ENCODE measurements around the gene FADS2. TPM values are rescaled to one million over a fixed set of nuclear protein-coding genes. Genes with fewer than 3 reads are reported as not detected.

FADS2 gene
- total RNA-seq, 1 donor from 2014 or later: 278 TPM

GRCh38 chr11:61837411-61838005 lies 9.4 kb downstream of the FADS2 start:
- Mint-ChIP-seq H3K4me1 (peaks cover 46% of the 10 kb centered on the region), H3K27ac (peak overlapping the region; percentile 8), H3K9me3 (no peaks in the 10 kb centered on the region), H3K36me3 (ENCODE audit: low read depth) (peaks cover 57% of the 10 kb centered on the region), H3K4me3 (no peak overlapping the region), H3K27me3 (no peaks in the 10 kb centered on the region)
- DNase-seq: no peak
- intact Hi-C loops (cut with micrococcal nuclease): no loop called here

GRCh38 chr11:61838501-61838900 lies 10.4 kb downstream of the FADS2 start:
- H3K27ac Mint-ChIP-seq: no peak overlapping the region
- no peaks in the 10 kb centered on the region for H3K27me3 Mint-ChIP-seq
- H3K36me3 Mint-ChIP-seq (ENCODE audit: low read depth): peaks cover 60% of the 10 kb centered on the region
- DNase-seq: no peak
- H3K4me1 Mint-ChIP-seq: peaks cover 36% of the 10 kb centered on the region
- no peaks in the 10 kb centered on the region for H3K9me3 Mint-ChIP-seq
- no peak overlapping the region for H3K4me3 Mint-ChIP-seq
- intact Hi-C loops (cut with micrococcal nuclease): no loop called here

GRCh38 chr11:61838921-61839320 lies 10.8 kb downstream of the FADS2 start:
- Mint-ChIP-seq H3K9me3 (no peaks in the 10 kb centered on the region), H3K27me3 (no peaks in the 10 kb centered on the region), H3K36me3 (ENCODE audit: low read depth) (peaks cover 57% of the 10 kb centered on the region), H3K4me3 (no peak overlapping the region), H3K27ac (peak overlapping the region; percentile 60), H3K4me1 (peaks cover 32% of the 10 kb centered on the region)
- intact Hi-C loops (cut with micrococcal nuclease): no loop called here
- DNase-seq: no peak

GRCh38 chr11:61839742-61840141 lies 11.6 kb downstream of the FADS2 start:
- H3K4me3 Mint-ChIP-seq: no peak overlapping the region
- peaks cover 56% of the 10 kb centered on the region for H3K36me3 Mint-ChIP-seq (ENCODE audit: low read depth)
- peaks cover 25% of the 10 kb centered on the region for H3K4me1 Mint-ChIP-seq
- peak overlapping the region; percentile 60 for H3K27ac Mint-ChIP-seq
- no peaks in the 10 kb centered on the region for H3K9me3 Mint-ChIP-seq
- no peak for DNase-seq
- intact Hi-C loops (cut with micrococcal nuclease): no loop called here
- no peaks in the 10 kb centered on the region for H3K27me3 Mint-ChIP-seq

- peaks cover 59% of the 10 kb centered on the region for H3K36me3 Mint-ChIP-seq (ENCODE audit: low read depth)
- no peaks in the 10 kb centered on the region for H3K9me3 Mint-ChIP-seq
- peak overlapping the region; percentile 40 for H3K27ac Mint-ChIP-seq
- H3K27me3 Mint-ChIP-seq: no peaks in the 10 kb centered on the region
- DNase-seq: no peak
- H3K4me1 Mint-ChIP-seq: peaks cover 22% of the 10 kb centered on the region
- intact Hi-C loops (cut with micrococcal nuclease): no loop called here
- no peak overlapping the region for H3K4me3 Mint-ChIP-seq
Observed at GRCh38 chr11:61840371-61840770, 12.3 kb downstream of the FADS2 start.

- H3K27ac Mint-ChIP-seq: no peak overlapping the region
- H3K4me1 Mint-ChIP-seq: peaks cover 16% of the 10 kb centered on the region
- intact Hi-C loops (cut with micrococcal nuclease): no loop called here
- H3K27me3 Mint-ChIP-seq: no peaks in the 10 kb centered on the region
- H3K4me3 Mint-ChIP-seq: no peak overlapping the region
- DNase-seq: no peak
- H3K9me3 Mint-ChIP-seq: no peaks in the 10 kb centered on the region
- H3K36me3 Mint-ChIP-seq (ENCODE audit: low read depth): peaks cover 69% of the 10 kb centered on the region
Observed at GRCh38 chr11:61841636-61842527, 13.8 kb downstream of the FADS2 start.

GRCh38 chr11:61842528-61842820 lies 14.4 kb downstream of the FADS2 start:
- no peaks in the 10 kb centered on the region for H3K9me3 Mint-ChIP-seq
- intact Hi-C loops (cut with micrococcal nuclease): no loop called here
- DNase-seq: no peak
- H3K27ac Mint-ChIP-seq: no peak overlapping the region
- peaks cover 16% of the 10 kb centered on the region for H3K4me1 Mint-ChIP-seq
- peaks cover 71% of the 10 kb centered on the region for H3K36me3 Mint-ChIP-seq (ENCODE audit: low read depth)
- no peak overlapping the region for H3K4me3 Mint-ChIP-seq
- H3K27me3 Mint-ChIP-seq: no peaks in the 10 kb centered on the region

GRCh38 chr11:61844909-61845565 lies 16.9 kb downstream of the FADS2 start:
- H3K4me3 Mint-ChIP-seq: no peak overlapping the region
- no peak for DNase-seq
- peaks cover 7% of the 10 kb centered on the region for H3K4me1 Mint-ChIP-seq
- no peaks in the 10 kb centered on the region for H3K27me3 Mint-ChIP-seq
- peaks cover 65% of the 10 kb centered on the region for H3K36me3 Mint-ChIP-seq (ENCODE audit: low read depth)
- intact Hi-C loops (cut with micrococcal nuclease): no loop called here
- no peaks in the 10 kb centered on the region for H3K9me3 Mint-ChIP-seq
- H3K27ac Mint-ChIP-seq: no peak overlapping the region

- H3K27ac Mint-ChIP-seq: peak overlapping the region; percentile 34
- intact Hi-C loops (cut with micrococcal nuclease): no loop called here
- H3K36me3 Mint-ChIP-seq (ENCODE audit: low read depth): peaks cover 62% of the 10 kb centered on the region
- DNase-seq: no peak
- H3K9me3 Mint-ChIP-seq: no peaks in the 10 kb centered on the region
- no peak overlapping the region for H3K4me3 Mint-ChIP-seq
- H3K27me3 Mint-ChIP-seq: no peaks in the 10 kb centered on the region
- peaks cover 2% of the 10 kb centered on the region for H3K4me1 Mint-ChIP-seq
Observed at GRCh38 chr11:61846362-61847020, 18.4 kb downstream of the FADS2 start.

- intact Hi-C loops (cut with micrococcal nuclease): no loop called here
- H3K36me3 Mint-ChIP-seq (ENCODE audit: low read depth): peaks cover 59% of the 10 kb centered on the region
- H3K9me3 Mint-ChIP-seq: no peaks in the 10 kb centered on the region
- no peak overlapping the region for H3K4me3 Mint-ChIP-seq
- no peaks in the 10 kb centered on the region for H3K27me3 Mint-ChIP-seq
- H3K4me1 Mint-ChIP-seq: no peaks in the 10 kb centered on the region
- no peak for DNase-seq
- peak overlapping the region; percentile 45 for H3K27ac Mint-ChIP-seq
Observed at GRCh38 chr11:61847914-61848581, 19.9 kb downstream of the FADS2 start.

GRCh38 chr11:61848631-61849030 lies 20.5 kb downstream of the FADS2 start:
- Mint-ChIP-seq H3K4me1 (no peaks in the 10 kb centered on the region), H3K36me3 (ENCODE audit: low read depth) (peaks cover 62% of the 10 kb centered on the region), H3K4me3 (no peak overlapping the region), H3K27me3 (no peaks in the 10 kb centered on the region), H3K27ac (peak overlapping the region; percentile 48), H3K9me3 (no peaks in the 10 kb centered on the region)
- no peak for DNase-seq
- intact Hi-C loops (cut with micrococcal nuclease): no loop called here

- Mint-ChIP-seq H3K36me3 (ENCODE audit: low read depth) (peaks cover 61% of the 10 kb centered on the region), H3K9me3 (no peaks in the 10 kb centered on the region), H3K4me1 (no peaks in the 10 kb centered on the region), H3K27me3 (no peaks in the 10 kb centered on the region), H3K4me3 (no peak overlapping the region), H3K27ac (no peak overlapping the region)
- intact Hi-C loops (cut with micrococcal nuclease): no loop called here
- DNase-seq: no peak
Observed at GRCh38 chr11:61850687-61851086, 22.6 kb downstream of the FADS2 start.

- H3K4me3 Mint-ChIP-seq: no peak overlapping the region
- H3K9me3 Mint-ChIP-seq: no peaks in the 10 kb centered on the region
- H3K27me3 Mint-ChIP-seq: no peaks in the 10 kb centered on the region
- H3K4me1 Mint-ChIP-seq: no peaks in the 10 kb centered on the region
- intact Hi-C loops (cut with micrococcal nuclease): no loop called here
- H3K36me3 Mint-ChIP-seq (ENCODE audit: low read depth): peaks cover 56% of the 10 kb centered on the region
- DNase-seq: no peak
- no peak overlapping the region for H3K27ac Mint-ChIP-seq
Observed at GRCh38 chr11:61851113-61851899, 23.2 kb downstream of the FADS2 start.

Data from activated CD4-positive, alpha-beta T cell treated with anti-CD3 and anti-CD28 coated beads, Interleukin-2, amount 10 ng/mL, durations not matched to agents 24 days and 14 days (primary cell).